Measurements from ENCODE around the gene FCN1.
A peak's percentile ranks its signal among the peaks of the same experiment; 100 is the strongest.

FCN1 gene

GRCh38 chr9:134885001-134885678 is 32.6 kb downstream of the FCN1 start:
- no peak overlapping the region for H4K8ac ChIP-seq (ENCODE audit: low read depth, low read length)
- H3K14ac ChIP-seq (ENCODE audit: low read length): no peak overlapping the region
- H2BK12ac ChIP-seq (ENCODE audit: low read length): no peak overlapping the region
- H3K23ac ChIP-seq (ENCODE audit: low read depth, low read length, poor library complexity): no peak overlapping the region
- peaks cover 0 to 6% (median 0%) of the 10 kb centered on the region in 3 experiments for H3K27me3 ChIP-seq (ENCODE audit: control insufficient read depth in 3 of 3, insufficient read depth in 3 of 3, low read depth in 1 of 3, low read length in 3 of 3)
- no peak overlapping the region for H3K27ac ChIP-seq (replicated peaks; ENCODE audit: low read length)
- no peak overlapping the region for H3K4ac ChIP-seq (ENCODE audit: low read length)
- H2AK5ac ChIP-seq (ENCODE audit: low read depth, low read length): no peak overlapping the region
- H2BK15ac ChIP-seq (ENCODE audit: low read length): no peak overlapping the region
- H3K36me3 ChIP-seq (replicated peaks in 1 of 2; ENCODE audit: control insufficient read depth in 2 of 2, insufficient read depth in 2 of 2, low read length in 2 of 2): no peaks in the 10 kb centered on the region
- H3K4me2 ChIP-seq (ENCODE audit: insufficient read depth, low read length, poor library complexity, severe bottlenecking): no peak overlapping the region
- no peaks in the 10 kb centered on the region for H3K79me1 ChIP-seq (ENCODE audit: low read depth, low read length)
- H3K9ac ChIP-seq (ENCODE audit: low read depth, low read length, poor library complexity): no peak overlapping the region
- no peak overlapping the region for H3K4me3 ChIP-seq (ENCODE audit: low read length in 2 of 2)
- H4K91ac ChIP-seq (ENCODE audit: low read depth, low read length, poor library complexity): no peak overlapping the region
- no peak for DNase-seq (ENCODE audit: low spot score)
- H3K9me3 ChIP-seq (replicated peaks in 1 of 2; ENCODE audit: control insufficient read depth in 2 of 2, insufficient read depth in 1 of 2, low read depth in 1 of 2, low read length in 2 of 2): no peaks in the 10 kb centered on the region
- no peaks in the 10 kb centered on the region for H3K4me1 ChIP-seq (ENCODE audit: control insufficient read depth in 2 of 2, insufficient read depth in 1 of 2, low read depth in 1 of 2, low read length in 2 of 2)
- no CpG with 5 or more reads among the region's 22 CpGs for WGBS, 2 donors (ENCODE audit: extremely low coverage in 2 of 2, insufficient read length in 2 of 2, insufficient replicate concordance in 1 of 2)
- H2AFZ ChIP-seq (ENCODE audit: low read length): no peak overlapping the region
- no peak overlapping the region for H2BK5ac ChIP-seq (ENCODE audit: low read length)
- peak overlapping the region; percentile 74 for H3K18ac ChIP-seq (ENCODE audit: low read length)
- H2BK120ac ChIP-seq (ENCODE audit: low read depth, low read length): no peak overlapping the region

GRCh38 chr9:134884492-134884891 is 33.2 kb downstream of the FCN1 start:
- WGBS, 2 donors (ENCODE audit: extremely low coverage in 2 of 2, insufficient read length in 2 of 2, insufficient replicate concordance in 1 of 2): no CpG with 5 or more reads among the region's 8 CpGs
- Histone ChIP-seq H4K91ac (ENCODE audit: low read depth, low read length, poor library complexity) (no peak overlapping the region), H4K8ac (ENCODE audit: low read depth, low read length) (no peak overlapping the region), H2BK5ac (ENCODE audit: low read length) (no peak overlapping the region), H3K23ac (ENCODE audit: low read depth, low read length, poor library complexity) (no peak overlapping the region), H3K9me3 (replicated peaks in 1 of 2; ENCODE audit: control insufficient read depth in 2 of 2, insufficient read depth in 1 of 2, low read depth in 1 of 2, low read length in 2 of 2) (no peaks in the 10 kb centered on the region), H3K4me3 (ENCODE audit: low read length in 2 of 2) (no peak overlapping the region), H3K4ac (ENCODE audit: low read length) (no peak overlapping the region), H2BK15ac (ENCODE audit: low read length) (peak overlapping the region; percentile 42), H3K36me3 (replicated peaks in 1 of 2; ENCODE audit: control insufficient read depth in 2 of 2, insufficient read depth in 2 of 2, low read length in 2 of 2) (no peaks in the 10 kb centered on the region), H2AFZ (ENCODE audit: low read length) (no peak overlapping the region), H2BK120ac (ENCODE audit: low read depth, low read length) (no peak overlapping the region), H3K27me3 (ENCODE audit: control insufficient read depth in 3 of 3, insufficient read depth in 3 of 3, low read depth in 1 of 3, low read length in 3 of 3) (peaks cover 0 to 2% (median 0%) of the 10 kb centered on the region in 3 experiments), H3K14ac (ENCODE audit: low read length) (no peak overlapping the region), H3K4me1 (ENCODE audit: control insufficient read depth in 2 of 2, insufficient read depth in 1 of 2, low read depth in 1 of 2, low read length in 2 of 2) (no peaks in the 10 kb centered on the region), H2BK12ac (ENCODE audit: low read length) (no peak overlapping the region), H3K27ac (replicated peaks; ENCODE audit: low read length) (no peak overlapping the region), H2AK5ac (ENCODE audit: low read depth, low read length) (peak overlapping the region; percentile 59), H3K9ac (ENCODE audit: low read depth, low read length, poor library complexity) (no peak overlapping the region), H3K79me1 (ENCODE audit: low read depth, low read length) (no peaks in the 10 kb centered on the region), H3K4me2 (ENCODE audit: insufficient read depth, low read length, poor library complexity, severe bottlenecking) (no peak overlapping the region), H3K18ac (ENCODE audit: low read length) (peak overlapping the region; percentile 33)
- no peak for DNase-seq (ENCODE audit: low spot score)

DNA sequence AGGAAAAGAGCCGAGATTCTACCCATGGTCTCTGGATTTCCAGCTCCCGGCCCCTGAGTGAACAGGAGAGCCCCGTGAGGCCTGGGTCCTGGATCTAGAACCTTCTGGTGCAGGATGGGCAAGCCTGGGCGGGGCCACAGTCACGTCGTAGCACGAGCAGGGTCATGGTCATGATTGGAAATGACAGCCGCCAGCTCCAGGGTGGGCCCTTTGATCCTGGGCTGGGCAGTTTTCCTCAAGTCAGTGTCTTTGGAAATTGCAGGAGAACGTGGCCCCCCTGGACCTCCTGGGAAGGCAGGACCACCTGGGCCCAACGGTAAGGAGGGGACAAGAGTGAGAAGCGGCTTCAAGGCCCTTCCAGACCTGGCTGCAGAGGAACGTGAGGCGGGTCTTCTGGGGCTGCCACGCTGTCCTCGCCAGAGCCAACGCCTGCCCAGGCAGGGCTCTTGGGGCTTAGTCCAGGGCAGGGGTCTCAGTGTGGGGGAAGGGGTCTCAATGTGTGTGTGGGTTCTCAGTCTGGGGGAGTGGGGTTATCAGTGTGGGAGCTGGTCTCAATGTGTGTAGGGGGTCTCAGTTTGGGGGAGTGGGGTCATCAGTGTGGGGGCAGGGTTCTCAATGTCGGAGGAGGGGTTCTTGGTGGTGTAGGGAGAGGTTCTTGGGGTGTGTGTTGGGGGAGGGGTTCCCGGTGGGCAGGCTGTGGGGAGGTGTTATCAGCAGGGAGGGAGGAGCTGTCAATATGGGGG is 34.5 kb downstream of the FCN1 start:
- Histone ChIP-seq H4K91ac (ENCODE audit: low read depth, low read length, poor library complexity) (no peak overlapping the region), H3K79me1 (ENCODE audit: low read depth, low read length) (no peaks in the 10 kb centered on the region), H3K4ac (ENCODE audit: low read length) (no peak overlapping the region), H4K8ac (ENCODE audit: low read depth, low read length) (no peak overlapping the region), H3K4me1 (ENCODE audit: control insufficient read depth in 2 of 2, insufficient read depth in 1 of 2, low read depth in 1 of 2, low read length in 2 of 2) (no peaks in the 10 kb centered on the region), H3K9ac (ENCODE audit: low read depth, low read length, poor library complexity) (no peak overlapping the region), H3K27ac (replicated peaks; ENCODE audit: low read length) (no peak overlapping the region), H3K14ac (ENCODE audit: low read length) (no peak overlapping the region), H3K27me3 (ENCODE audit: control insufficient read depth in 3 of 3, insufficient read depth in 3 of 3, low read depth in 1 of 3, low read length in 3 of 3) (peaks cover 0 to 2% (median 0%) of the 10 kb centered on the region in 3 experiments), H2AFZ (ENCODE audit: low read length) (no peak overlapping the region), H3K4me3 (ENCODE audit: low read length in 2 of 2) (no peak overlapping the region), H3K4me2 (ENCODE audit: insufficient read depth, low read length, poor library complexity, severe bottlenecking) (no peak overlapping the region), H3K9me3 (replicated peaks in 1 of 2; ENCODE audit: control insufficient read depth in 2 of 2, insufficient read depth in 1 of 2, low read depth in 1 of 2, low read length in 2 of 2) (no peaks in the 10 kb centered on the region), H3K36me3 (replicated peaks in 1 of 2; ENCODE audit: control insufficient read depth in 2 of 2, insufficient read depth in 2 of 2, low read length in 2 of 2) (no peaks in the 10 kb centered on the region), H2BK120ac (ENCODE audit: low read depth, low read length) (no peak overlapping the region), H2BK5ac (ENCODE audit: low read length) (no peak overlapping the region), H2BK15ac (ENCODE audit: low read length) (no peak overlapping the region), H2AK5ac (ENCODE audit: low read depth, low read length) (no peak overlapping the region), H3K23ac (ENCODE audit: low read depth, low read length, poor library complexity) (no peak overlapping the region), H2BK12ac (ENCODE audit: low read length) (no peak overlapping the region), H3K18ac (ENCODE audit: low read length) (peak overlapping the region; percentile 48)
- no peak for DNase-seq (ENCODE audit: low spot score)
- WGBS, 2 donors (ENCODE audit: extremely low coverage in 2 of 2, insufficient read length in 2 of 2, insufficient replicate concordance in 1 of 2): no CpG with 5 or more reads among the region's 18 CpGs

DNA sequence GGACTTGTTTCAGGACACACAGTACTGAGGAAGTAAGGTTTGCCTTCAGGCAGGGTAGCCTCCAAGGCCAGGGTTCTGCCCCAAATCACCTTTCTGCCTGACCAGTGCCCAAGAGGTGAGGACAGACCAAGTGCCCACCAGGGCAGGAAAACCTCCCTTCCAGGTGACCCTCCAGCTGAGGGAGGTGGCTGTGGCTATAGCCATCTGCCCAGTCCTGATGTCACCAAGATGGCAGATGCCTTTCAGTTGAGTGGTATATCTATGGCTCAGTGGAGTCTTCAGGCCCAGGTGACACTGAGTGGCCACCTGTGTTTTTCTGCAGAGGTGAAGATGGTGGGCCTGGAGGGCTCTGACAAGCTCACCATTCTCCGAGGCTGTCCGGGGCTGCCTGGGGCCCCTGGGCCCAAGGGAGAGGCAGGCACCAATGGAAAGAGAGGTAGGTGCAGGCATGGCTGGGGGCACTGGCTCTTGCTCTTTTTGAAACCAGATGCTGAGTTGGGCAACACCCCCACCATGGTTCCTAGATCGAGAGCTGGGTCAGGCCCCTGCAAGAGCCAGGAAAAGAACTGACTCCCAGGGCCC is 35.4 kb downstream of the FCN1 start:
- Histone ChIP-seq H2BK120ac (ENCODE audit: low read depth, low read length) (no peak overlapping the region), H3K23ac (ENCODE audit: low read depth, low read length, poor library complexity) (no peak overlapping the region), H3K4me1 (ENCODE audit: control insufficient read depth in 2 of 2, insufficient read depth in 1 of 2, low read depth in 1 of 2, low read length in 2 of 2) (no peaks in the 10 kb centered on the region), H4K8ac (ENCODE audit: low read depth, low read length) (no peak overlapping the region), H3K36me3 (replicated peaks in 1 of 2; ENCODE audit: control insufficient read depth in 2 of 2, insufficient read depth in 2 of 2, low read length in 2 of 2) (no peaks in the 10 kb centered on the region), H3K4me3 (ENCODE audit: low read length in 2 of 2) (no peak overlapping the region), H3K79me1 (ENCODE audit: low read depth, low read length) (no peaks in the 10 kb centered on the region), H3K9ac (ENCODE audit: low read depth, low read length, poor library complexity) (no peak overlapping the region), H3K9me3 (replicated peaks in 1 of 2; ENCODE audit: control insufficient read depth in 2 of 2, insufficient read depth in 1 of 2, low read depth in 1 of 2, low read length in 2 of 2) (no peaks in the 10 kb centered on the region), H2BK12ac (ENCODE audit: low read length) (no peak overlapping the region), H2BK15ac (ENCODE audit: low read length) (no peak overlapping the region), H3K18ac (ENCODE audit: low read length) (no peak overlapping the region), H2AK5ac (ENCODE audit: low read depth, low read length) (no peak overlapping the region), H3K4me2 (ENCODE audit: insufficient read depth, low read length, poor library complexity, severe bottlenecking) (no peak overlapping the region), H3K27ac (replicated peaks; ENCODE audit: low read length) (no peak overlapping the region), H3K4ac (ENCODE audit: low read length) (no peak overlapping the region), H3K14ac (ENCODE audit: low read length) (peak overlapping the region; percentile 65), H3K27me3 (ENCODE audit: control insufficient read depth in 3 of 3, insufficient read depth in 3 of 3, low read depth in 1 of 3, low read length in 3 of 3) (no peaks in the 10 kb centered on the region), H2BK5ac (ENCODE audit: low read length) (no peak overlapping the region), H4K91ac (ENCODE audit: low read depth, low read length, poor library complexity) (no peak overlapping the region), H2AFZ (ENCODE audit: low read length) (no peak overlapping the region)
- no CpG with 5 or more reads among the region's 3 CpGs for WGBS, 2 donors (ENCODE audit: extremely low coverage in 2 of 2, insufficient read length in 2 of 2, insufficient replicate concordance in 1 of 2)
- DNase-seq (ENCODE audit: low spot score): no peak

Measured in neuronal stem cell (in vitro differentiated cells).